ENCODE data around the gene FBLN2.

- TF ChIP-seq CTCF (conservative IDR thresholded peaks at IDR 0.05) (no peak), ZFX (IDR thresholded peaks at IDR 0.05) (no peak)
Observed at GRCh38 chr3:13621381-13622221, 72.7 kb downstream of the FBLN2 start.
